ENCODE measurements around the gene RNU1-4.
A peak's percentile ranks its signal among the peaks of the same experiment; 100 is the strongest.
"Not testable (repeated sequence)": the region's sequence is repeated elsewhere in the genome, so short reads cannot be mapped to it uniquely, and the experiment has no call there.

RNU1-4 gene

DNA sequence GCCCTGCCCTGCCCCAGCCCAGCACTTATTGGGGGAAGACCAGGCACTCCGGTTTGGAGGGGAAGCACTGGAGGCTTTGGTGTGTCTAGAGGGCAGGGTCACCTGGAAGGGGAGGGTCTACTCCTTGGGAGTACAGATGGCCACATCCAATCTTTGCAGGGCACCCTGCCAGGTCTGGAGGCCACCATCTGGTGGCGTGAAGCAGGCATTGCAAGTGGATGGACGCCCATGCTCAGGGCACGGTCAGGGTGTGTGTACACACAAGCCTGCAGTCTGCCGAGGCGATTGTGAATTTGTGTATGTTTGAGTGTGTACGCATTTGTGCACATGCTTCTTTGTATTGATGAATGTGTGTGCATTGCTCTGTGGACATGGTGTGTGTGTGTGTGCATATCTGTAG, 37.2 kb upstream of the RNU1-4 start:
- ATAC-seq (replicated peaks); H3K4me1 Mint-ChIP-seq (ENCODE audit: low read depth in 2 of 2); H3K4me3 Mint-ChIP-seq; H3K36me3 Mint-ChIP-seq (ENCODE audit: insufficient read depth); H3K27ac Mint-ChIP-seq; H3K9me3 Mint-ChIP-seq; DNase-seq: not testable (repeated sequence)
- H3K27me3 Mint-ChIP-seq: peaks cover 0 to 16% of the 10 kb centered on the region in 2 donors

DNA sequence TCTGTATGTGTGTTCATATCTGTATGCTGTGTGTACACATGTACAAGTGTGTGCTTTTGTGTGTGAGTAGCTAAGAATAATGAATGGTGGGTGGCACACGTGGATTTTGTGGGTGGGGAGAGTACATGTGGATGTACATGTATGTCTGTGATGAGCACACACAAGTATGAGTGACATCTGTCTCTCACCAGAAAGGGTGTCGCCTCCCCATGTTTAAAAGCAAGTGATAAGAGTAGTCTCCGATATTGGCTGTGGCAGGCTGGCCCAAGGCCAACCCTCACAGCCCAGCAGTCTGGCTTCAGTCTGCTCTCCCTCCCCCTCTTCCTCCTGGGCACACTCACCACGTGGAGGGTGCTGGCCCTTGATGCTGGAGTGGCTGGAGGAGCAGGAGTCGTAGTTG, 36.7 kb upstream of the RNU1-4 start:
- not testable (repeated sequence) for H3K4me3 Mint-ChIP-seq; H3K9me3 Mint-ChIP-seq; H3K4me1 Mint-ChIP-seq (ENCODE audit: low read depth in 2 of 2); ATAC-seq (replicated peaks); DNase-seq; H3K36me3 Mint-ChIP-seq (ENCODE audit: insufficient read depth); H3K27ac Mint-ChIP-seq
- peaks cover 0 to 12% of the 10 kb centered on the region in 2 donors for H3K27me3 Mint-ChIP-seq

DNA sequence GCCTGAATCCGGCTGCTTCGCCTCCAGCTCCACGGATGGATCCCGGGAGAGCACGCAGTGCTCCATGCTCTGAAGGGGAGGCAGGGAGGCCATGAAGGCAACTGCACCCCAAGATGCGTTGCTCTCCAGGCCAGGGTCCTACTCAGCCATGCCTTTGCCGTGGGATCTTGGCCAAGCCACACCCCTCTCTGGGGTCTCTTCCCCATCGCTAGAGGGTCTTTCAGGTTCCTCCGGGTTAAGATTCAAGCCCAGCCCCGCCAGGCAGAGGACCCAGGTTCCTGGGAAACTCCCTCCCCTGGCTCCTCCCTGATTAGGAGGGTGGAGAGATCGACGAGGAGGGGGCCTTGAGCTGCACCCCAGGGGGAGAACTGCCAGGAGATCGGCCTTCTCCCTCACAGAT, 36.2 kb upstream of the RNU1-4 start:
- not testable (repeated sequence) for H3K4me1 Mint-ChIP-seq (ENCODE audit: low read depth in 2 of 2); H3K27ac Mint-ChIP-seq; H3K27me3 Mint-ChIP-seq; DNase-seq; ATAC-seq (replicated peaks); H3K36me3 Mint-ChIP-seq (ENCODE audit: insufficient read depth); H3K9me3 Mint-ChIP-seq; H3K4me3 Mint-ChIP-seq

DNA sequence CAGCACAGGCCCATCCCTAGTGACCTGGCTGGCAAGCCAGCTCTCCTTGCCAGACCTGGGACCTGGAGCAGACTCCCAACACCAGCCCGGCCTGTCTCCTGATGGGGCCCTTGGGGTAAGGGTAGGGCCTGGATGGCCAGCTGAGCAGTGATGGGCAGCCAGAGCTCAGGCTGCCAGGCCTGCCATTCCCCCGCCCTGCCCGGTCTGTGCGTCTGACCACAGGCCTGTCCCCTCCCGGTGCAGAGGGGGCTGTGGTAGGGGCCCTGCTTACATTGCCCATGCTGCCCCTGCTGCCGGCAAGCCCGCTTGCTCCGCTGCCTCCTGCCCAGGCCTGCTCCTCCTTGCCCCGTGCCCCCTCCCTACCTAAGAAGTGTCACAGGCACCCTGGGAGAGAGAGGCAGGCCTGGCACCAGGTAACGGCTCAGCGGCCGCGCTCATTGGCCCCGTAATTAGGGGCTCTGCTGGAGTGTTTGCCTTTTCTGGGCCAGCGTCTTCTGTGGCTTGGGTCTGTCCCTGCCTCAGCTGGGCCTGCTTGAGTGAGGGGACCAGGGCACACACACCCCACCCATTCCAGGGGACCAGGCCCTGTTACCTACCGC, 35.7 kb upstream of the RNU1-4 start:
- H3K4me1 Mint-ChIP-seq (ENCODE audit: low read depth in 2 of 2); H3K4me3 Mint-ChIP-seq; ATAC-seq (replicated peaks): not testable (repeated sequence)

DNA sequence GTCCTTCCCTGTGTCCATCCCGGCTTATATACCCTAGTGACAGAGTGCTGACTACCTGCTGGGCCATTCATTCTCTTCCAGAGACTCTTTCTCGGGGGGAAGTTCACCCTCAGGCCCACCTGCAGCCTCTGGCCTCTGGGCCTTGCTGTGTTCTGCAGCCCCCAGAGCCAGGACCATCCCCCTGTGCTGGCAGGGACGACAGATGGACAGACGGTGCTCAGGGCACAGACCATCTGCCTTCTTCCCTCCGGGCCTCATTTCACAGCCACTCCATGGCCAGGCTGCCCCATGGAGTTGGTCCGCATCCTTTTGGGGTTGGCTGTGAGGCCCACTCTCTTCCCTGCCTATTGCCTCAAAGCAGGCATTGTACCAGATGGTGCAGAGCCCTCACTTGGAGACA, 34.0 kb upstream of the RNU1-4 start:
- H3K4me3 Mint-ChIP-seq; H3K36me3 Mint-ChIP-seq (ENCODE audit: insufficient read depth); ATAC-seq (replicated peaks); H3K27me3 Mint-ChIP-seq; H3K9me3 Mint-ChIP-seq; H3K4me1 Mint-ChIP-seq (ENCODE audit: low read depth in 2 of 2); DNase-seq; H3K27ac Mint-ChIP-seq: not testable (repeated sequence)

More for the DNA sequence above, 35.7 kb upstream of the RNU1-4 start:
- not testable (repeated sequence) for H3K9me3 Mint-ChIP-seq; DNase-seq; H3K36me3 Mint-ChIP-seq (ENCODE audit: insufficient read depth); H3K27ac Mint-ChIP-seq; H3K27me3 Mint-ChIP-seq

DNA sequence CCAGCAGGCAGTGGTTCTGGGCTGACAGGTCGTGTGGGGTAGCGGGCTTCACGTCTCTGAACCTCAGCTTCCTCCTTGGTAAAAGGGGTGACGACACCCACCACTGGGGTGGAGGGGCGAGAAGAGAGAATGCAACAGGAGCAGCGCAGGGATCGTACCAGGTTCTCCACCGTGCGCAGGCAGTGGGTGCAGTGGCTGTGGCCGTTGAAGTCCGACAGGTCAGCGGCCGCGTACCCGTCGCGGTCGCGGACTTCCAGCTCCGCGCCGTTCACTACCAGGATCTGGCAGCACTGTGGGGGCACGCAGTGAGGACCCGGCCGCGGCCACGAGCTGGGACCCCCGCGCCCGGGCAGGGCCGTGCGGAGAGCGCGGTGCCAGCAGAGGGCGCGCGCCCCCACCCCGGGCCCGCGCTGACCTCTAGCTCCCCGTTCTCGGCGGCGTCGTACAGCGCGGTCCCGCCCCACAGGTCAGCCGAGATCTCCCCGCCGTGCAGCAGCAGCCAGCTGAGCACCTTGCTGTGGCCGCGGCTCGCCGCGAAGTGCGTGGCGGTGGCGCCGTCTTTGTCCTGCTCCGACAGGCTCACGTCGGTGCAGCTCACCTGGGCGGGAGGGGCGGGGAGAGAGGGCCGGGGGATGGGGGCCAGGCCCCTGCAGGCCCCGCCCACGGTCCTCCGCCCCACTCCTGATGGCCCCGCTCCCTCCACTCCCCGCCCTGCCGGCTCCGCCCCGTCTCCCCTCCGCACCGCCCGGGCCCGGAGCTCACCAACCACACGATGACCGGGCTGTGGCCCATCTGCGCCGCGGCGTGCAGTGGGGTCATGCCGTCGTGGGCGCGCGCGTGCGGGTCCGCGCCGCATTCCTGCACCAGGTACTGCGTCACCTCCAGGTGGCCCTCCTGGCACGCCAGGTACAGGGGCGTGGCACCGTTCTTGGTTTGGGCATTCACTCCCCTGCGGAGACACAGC, 32.9 kb upstream of the RNU1-4 start:
- not testable (repeated sequence) for H3K4me3 Mint-ChIP-seq; H3K27ac Mint-ChIP-seq; DNase-seq; H3K36me3 Mint-ChIP-seq (ENCODE audit: insufficient read depth); H3K4me1 Mint-ChIP-seq (ENCODE audit: low read depth in 2 of 2); H3K27me3 Mint-ChIP-seq; H3K9me3 Mint-ChIP-seq
- peak; percentile 34 for ATAC-seq (replicated peaks)

DNA sequence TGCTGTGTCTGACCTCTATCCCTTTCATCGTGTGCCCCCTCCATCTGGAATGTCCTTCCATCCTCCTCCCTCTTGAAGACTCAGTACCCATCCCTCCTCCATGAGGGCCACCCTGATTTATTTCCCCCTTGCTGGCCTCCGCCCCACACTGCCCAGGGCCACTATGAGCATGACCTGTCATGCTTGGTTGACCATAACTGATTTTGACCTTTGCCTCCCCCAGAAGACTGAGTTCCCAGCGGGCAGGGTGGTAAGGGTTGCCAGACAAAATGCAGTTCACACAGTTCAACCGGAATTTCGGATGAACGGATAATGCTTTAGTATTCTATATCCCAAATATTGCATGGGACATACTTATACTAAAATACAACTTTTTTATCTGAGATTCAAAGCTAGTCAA, 31.6 kb upstream of the RNU1-4 start:
- not testable (repeated sequence) for H3K4me3 Mint-ChIP-seq; H3K9me3 Mint-ChIP-seq; DNase-seq; H3K4me1 Mint-ChIP-seq (ENCODE audit: low read depth in 2 of 2); H3K36me3 Mint-ChIP-seq (ENCODE audit: insufficient read depth); H3K27ac Mint-ChIP-seq; ATAC-seq (replicated peaks)
- peaks cover 0 to 12% of the 10 kb centered on the region in 2 donors for H3K27me3 Mint-ChIP-seq

DNA sequence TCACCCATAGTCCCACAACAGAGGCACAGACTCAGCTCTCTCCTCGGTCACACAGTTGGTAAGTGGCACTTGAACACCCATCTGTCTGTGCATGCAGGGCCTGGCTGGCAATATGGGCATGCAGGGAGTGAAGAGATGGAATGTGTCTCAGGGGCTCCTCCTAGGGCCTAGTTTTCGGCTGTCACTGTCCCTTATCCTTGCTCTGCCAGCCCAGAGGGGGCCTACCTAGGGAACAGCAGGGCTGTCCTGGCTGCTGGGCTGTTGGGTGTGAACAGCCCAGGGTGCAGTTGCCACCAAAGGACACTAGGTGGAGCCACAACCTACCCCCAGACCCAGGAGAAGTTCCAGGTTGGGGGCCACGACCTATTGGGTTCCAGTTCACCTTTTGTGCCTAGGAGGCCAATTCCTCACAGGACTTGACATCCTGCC, 30.6 kb upstream of the RNU1-4 start:
- not testable (repeated sequence) for H3K4me3 Mint-ChIP-seq; H3K4me1 Mint-ChIP-seq (ENCODE audit: low read depth in 2 of 2); H3K9me3 Mint-ChIP-seq; H3K27ac Mint-ChIP-seq; H3K36me3 Mint-ChIP-seq (ENCODE audit: insufficient read depth)
- peak; percentile 89 for ATAC-seq (replicated peaks)
- peaks cover 0 to 10% of the 10 kb centered on the region in 2 donors for H3K27me3 Mint-ChIP-seq
- peak; percentile 37 to 52 (median 51) for DNase-seq

DNA sequence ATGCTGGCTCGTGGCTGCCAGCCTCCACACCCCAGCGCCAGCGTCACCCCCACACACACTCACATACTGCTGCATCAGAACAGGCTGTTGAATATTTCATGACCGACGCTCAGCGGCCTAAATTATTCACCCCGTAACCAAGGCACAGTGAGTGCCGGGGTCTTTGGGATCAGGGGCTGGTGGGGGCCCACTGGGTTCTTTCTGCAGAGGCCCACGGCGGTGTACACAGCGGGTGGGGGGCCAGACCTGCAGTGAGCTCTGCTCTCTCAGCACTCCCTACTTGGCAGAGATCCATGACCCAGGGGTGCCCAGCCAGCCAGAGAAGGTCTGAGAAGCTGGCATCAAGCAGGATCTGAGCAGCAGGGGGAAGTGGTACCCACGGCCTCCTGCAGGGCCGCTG, 29.7 kb upstream of the RNU1-4 start:
- H3K9me3 Mint-ChIP-seq; ATAC-seq (replicated peaks); H3K4me1 Mint-ChIP-seq (ENCODE audit: low read depth in 2 of 2); H3K27ac Mint-ChIP-seq; DNase-seq; H3K36me3 Mint-ChIP-seq (ENCODE audit: insufficient read depth); H3K4me3 Mint-ChIP-seq: not testable (repeated sequence)
- peaks cover 0 to 10% of the 10 kb centered on the region in 2 donors for H3K27me3 Mint-ChIP-seq

DNA sequence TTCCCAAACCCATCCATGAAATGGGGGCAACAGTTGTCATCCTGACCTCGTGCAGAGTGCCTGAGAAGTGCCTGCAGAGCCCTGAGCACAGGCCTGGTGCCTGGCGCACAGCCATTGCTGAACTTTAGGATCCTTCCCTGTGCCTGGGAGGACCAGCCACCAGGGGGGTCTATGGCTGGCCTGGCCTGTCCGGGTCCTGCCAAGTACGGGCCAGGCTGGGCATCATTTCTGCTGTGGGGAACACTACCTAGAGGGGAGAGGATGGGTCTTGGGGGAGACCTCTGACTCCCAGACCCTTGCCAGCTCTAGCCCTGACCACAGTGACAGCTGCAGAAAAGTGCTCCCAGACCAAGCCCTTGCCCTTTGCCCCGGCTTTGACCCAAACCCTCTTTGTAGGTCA, 28.2 kb upstream of the RNU1-4 start:
- not testable (repeated sequence) for ATAC-seq (replicated peaks); H3K9me3 Mint-ChIP-seq; H3K4me1 Mint-ChIP-seq (ENCODE audit: low read depth in 2 of 2); H3K4me3 Mint-ChIP-seq; DNase-seq; H3K36me3 Mint-ChIP-seq (ENCODE audit: insufficient read depth); H3K27ac Mint-ChIP-seq
- peaks cover 3 to 24% of the 10 kb centered on the region in 2 donors for H3K27me3 Mint-ChIP-seq

DNA sequence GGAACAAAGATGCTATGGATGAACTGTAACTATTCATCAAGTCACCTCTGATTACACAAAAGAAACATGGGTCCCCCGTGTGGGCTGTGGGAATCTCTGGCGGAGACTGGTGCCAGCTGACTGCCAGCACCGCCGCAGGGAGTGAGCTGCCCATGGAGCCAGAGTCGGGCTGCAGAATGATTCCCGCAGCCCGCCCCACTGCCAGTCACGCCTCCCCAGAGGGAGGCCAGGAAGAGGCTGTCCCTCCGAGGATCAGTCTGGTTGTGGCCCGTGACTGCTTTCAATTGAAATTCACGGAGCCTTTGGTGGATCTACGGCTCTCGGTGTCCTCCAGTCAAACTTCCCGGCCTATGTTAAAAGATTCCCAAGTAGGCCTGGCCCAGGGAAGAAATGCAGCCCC, 27.7 kb upstream of the RNU1-4 start:
- H3K27me3 Mint-ChIP-seq: peaks cover 8 to 29% of the 10 kb centered on the region in 2 donors
- H3K36me3 Mint-ChIP-seq (ENCODE audit: insufficient read depth); H3K27ac Mint-ChIP-seq; ATAC-seq (replicated peaks); H3K4me1 Mint-ChIP-seq (ENCODE audit: low read depth in 2 of 2); H3K4me3 Mint-ChIP-seq; H3K9me3 Mint-ChIP-seq; DNase-seq: not testable (repeated sequence)

DNA sequence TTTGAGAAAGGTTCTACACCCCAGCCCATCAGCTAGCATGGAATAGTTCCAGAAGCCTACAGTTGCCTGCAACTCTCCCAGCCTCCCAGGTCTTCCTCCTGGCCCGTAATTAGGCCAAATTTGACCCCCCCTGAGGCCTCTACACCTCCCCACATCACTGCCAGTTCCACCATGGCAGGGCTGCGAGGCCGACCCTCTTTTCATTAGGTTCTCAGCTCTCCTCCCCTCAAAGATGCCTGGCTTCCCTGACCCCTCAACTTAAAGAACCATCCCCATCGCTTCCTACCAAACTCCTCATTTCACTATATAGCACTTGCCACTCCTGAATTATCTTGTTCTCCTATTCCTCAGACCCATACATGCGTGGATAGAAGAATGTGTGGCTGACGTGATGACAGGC, 27.3 kb upstream of the RNU1-4 start:
- not testable (repeated sequence) for H3K36me3 Mint-ChIP-seq (ENCODE audit: insufficient read depth); H3K4me1 Mint-ChIP-seq (ENCODE audit: low read depth in 2 of 2)

DNA sequence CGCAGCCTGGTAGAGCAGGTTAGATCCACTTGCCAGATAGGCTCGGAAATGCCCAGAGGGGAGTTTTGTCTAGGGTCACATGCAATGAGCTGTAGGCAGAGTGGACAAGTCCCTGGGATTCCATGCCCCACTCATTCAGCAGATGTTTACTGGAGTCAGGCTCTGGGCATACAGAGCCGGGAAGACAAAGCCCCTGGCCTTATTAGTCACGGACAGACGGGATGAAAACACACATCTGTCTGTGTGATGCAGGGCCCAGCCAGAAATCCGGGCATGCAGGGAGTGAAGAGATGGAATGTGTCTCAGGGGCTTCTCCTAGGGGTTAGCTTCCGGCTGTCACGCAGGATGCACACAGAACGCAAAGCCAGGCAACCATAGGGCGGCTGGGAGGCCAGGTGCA, 26.8 kb upstream of the RNU1-4 start:
- not testable (repeated sequence) for DNase-seq; H3K4me3 Mint-ChIP-seq; H3K4me1 Mint-ChIP-seq (ENCODE audit: low read depth in 2 of 2); ATAC-seq (replicated peaks); H3K9me3 Mint-ChIP-seq; H3K27ac Mint-ChIP-seq; H3K36me3 Mint-ChIP-seq (ENCODE audit: insufficient read depth)
- H3K27me3 Mint-ChIP-seq: peaks cover 15 to 38% of the 10 kb centered on the region in 2 donors

More for the DNA sequence above, 27.3 kb upstream of the RNU1-4 start:
- H3K9me3 Mint-ChIP-seq; ATAC-seq (replicated peaks); H3K27ac Mint-ChIP-seq; DNase-seq; H3K4me3 Mint-ChIP-seq: not testable (repeated sequence)
- peaks cover 12 to 33% of the 10 kb centered on the region in 2 donors for H3K27me3 Mint-ChIP-seq
